Stimulated activated CD4-positive, alpha-beta T cell treated with anti-CD3 and anti-CD28 coated beads, Interleukin-12 subunit alpha, Interleukin-12 subunit beta, amount 100 ng/mL, for 4 hours (primary cell): ENCODE results near the gene ZNF592.
"Not testable (repeated sequence)": the region's sequence is repeated elsewhere in the genome, so short reads cannot be mapped to it uniquely, and the experiment has no call there.

Source experiments
- DNase-seq: peaks from one replicate; pipeline ENCODE4 v3.0.0-alpha.2; 2020

The ZNF592 gene

GRCh38 chr15:84748274-84749110, at the start of gene ZNF592:
Gene ZNF592 (plus strand): TSS chr15:84748592. CDS start chr15:84782676, 34,084 bp downstream.
- DNase-seq, result peak; percentile 77

GRCh38 chr15:84699538-84700191, 48.7 kb upstream of the ZNF592 start:
- DNase-seq, result no peak

GRCh38 chr15:84702961-84703482, 45.4 kb upstream of the ZNF592 start:
- DNase-seq, result no peak

- DNase-seq, result no peak
These were observed 44.6 kb upstream of the ZNF592 start for GRCh38 chr15:84703808-84704207.

- no peak for DNase-seq
These were observed 34.0 kb upstream of the ZNF592 start for GRCh38 chr15:84714372-84714771.

- no peak for DNase-seq
These were observed 33.6 kb upstream of the ZNF592 start for GRCh38 chr15:84714821-84715220.

GRCh38 chr15:84715441-84716035, 32.9 kb upstream of the ZNF592 start:
- peak; percentile 49 for DNase-seq

GRCh38 chr15:84716036-84716732, 32.2 kb upstream of the ZNF592 start, which contains the start of gene SEC11A:
Gene SEC11A (minus strand): TSS chr15:84716139. CDS start chr15:84716075, 64 bp downstream.
- DNase-seq, result peak; percentile 88

- no peak for DNase-seq
These were observed 27.0 kb upstream of the ZNF592 start for GRCh38 chr15:84721371-84721770.

- DNase-seq, result no peak
These were observed 25.8 kb upstream of the ZNF592 start for GRCh38 chr15:84722628-84723027.

GRCh38 chr15:84725001-84725491, 23.3 kb upstream of the ZNF592 start:
- no peak for DNase-seq

GRCh38 chr15:84727429-84727828, 21.0 kb upstream of the ZNF592 start:
- no peak for DNase-seq

- no peak for DNase-seq
These were observed 16.6 kb upstream of the ZNF592 start for GRCh38 chr15:84731774-84732173.

- peak; percentile 47 for DNase-seq
These were observed 13.5 kb upstream of the ZNF592 start for GRCh38 chr15:84734794-84735479.

GRCh38 chr15:84735480-84736061, 12.8 kb upstream of the ZNF592 start:
- not testable (repeated sequence) for DNase-seq

GRCh38 chr15:84736375-84736774, 12.0 kb upstream of the ZNF592 start:
- peak; percentile 53 for DNase-seq

GRCh38 chr15:84737005-84737404, 11.4 kb upstream of the ZNF592 start:
- DNase-seq, result no peak

- DNase-seq, result no peak
These were observed 7.7 kb upstream of the ZNF592 start for GRCh38 chr15:84740691-84741090.

GRCh38 chr15:84741121-84741520, 7.3 kb upstream of the ZNF592 start:
- DNase-seq, result no peak

- DNase-seq, result peak; percentile 54
These were observed 747 bp upstream of the ZNF592 start for GRCh38 chr15:84747416-84748273.
